ENCODE results near the gene CHCT1.

DNA sequence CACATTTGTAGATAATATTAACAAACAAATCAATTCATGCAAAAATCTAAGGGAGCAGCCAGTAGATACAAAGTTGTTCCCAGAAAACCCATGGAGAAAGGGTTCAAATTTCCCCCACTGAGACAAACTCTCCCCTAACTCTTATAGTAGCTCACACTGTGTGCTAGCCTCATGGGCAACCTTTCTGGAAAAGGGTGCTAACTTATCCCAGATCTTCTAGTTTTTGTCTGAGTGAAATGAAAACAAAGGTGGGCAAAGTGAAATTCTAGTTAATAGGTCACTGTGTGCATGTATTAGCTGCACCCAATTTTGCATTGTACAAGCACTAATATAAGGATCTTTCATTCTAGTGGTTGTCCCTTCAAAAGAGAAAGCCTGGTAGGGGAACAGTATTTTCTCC, 20.5 kb upstream of the CHCT1 start:
- TF ChIP-seq ZNF280D (tag by site-specific recombination; IDR thresholded peaks at IDR 0.05) (no peak), ZBTB20 (tag by site-specific recombination; IDR thresholded peaks at IDR 0.05) (no peak), ZNF223 (tag by site-specific recombination; IDR thresholded peaks at IDR 0.05) (no peak), ZNF133 (tag by site-specific recombination; IDR thresholded peaks at IDR 0.05) (no peak), ZFP37 (tag by site-specific recombination; IDR thresholded peaks at IDR 0.05) (no peak), CTCF (tag by site-specific recombination; IDR thresholded peaks at IDR 0.05) (no peak), BCL11B (tag by site-specific recombination; IDR thresholded peaks at IDR 0.05; ENCODE audit: low read depth) (no peak), GLIS1 (tag by site-specific recombination; IDR thresholded peaks at IDR 0.05) (no peak), KLF7 (tag by site-specific recombination; IDR thresholded peaks at IDR 0.05; ENCODE audit: borderline replicate concordance) (no peak), YY1 (tag by site-specific recombination; IDR thresholded peaks at IDR 0.05) (no peak)
- TF ChIP-seq, protein P1, sequence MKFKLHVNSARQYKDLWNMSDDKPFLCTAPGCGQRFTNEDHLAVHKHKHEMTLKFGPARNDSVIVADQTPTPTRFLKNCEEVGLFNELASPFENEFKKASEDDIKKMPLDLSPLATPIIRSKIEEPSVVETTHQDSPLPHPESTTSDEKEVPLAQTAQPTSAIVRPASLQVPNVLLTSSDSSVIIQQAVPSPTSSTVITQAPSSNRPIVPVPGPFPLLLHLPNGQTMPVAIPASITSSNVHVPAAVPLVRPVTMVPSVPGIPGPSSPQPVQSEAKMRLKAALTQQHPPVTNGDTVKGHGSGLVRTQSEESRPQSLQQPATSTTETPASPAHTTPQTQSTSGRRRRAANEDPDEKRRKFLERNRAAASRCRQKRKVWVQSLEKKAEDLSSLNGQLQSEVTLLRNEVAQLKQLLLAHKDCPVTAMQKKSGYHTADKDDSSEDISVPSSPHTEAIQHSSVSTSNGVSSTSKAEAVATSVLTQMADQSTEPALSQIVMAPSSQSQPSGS (tag by site-specific recombination; IDR thresholded peaks at IDR 0.05; ENCODE audit: low read depth): no peak
- TF ChIP-seq, protein P2, sequence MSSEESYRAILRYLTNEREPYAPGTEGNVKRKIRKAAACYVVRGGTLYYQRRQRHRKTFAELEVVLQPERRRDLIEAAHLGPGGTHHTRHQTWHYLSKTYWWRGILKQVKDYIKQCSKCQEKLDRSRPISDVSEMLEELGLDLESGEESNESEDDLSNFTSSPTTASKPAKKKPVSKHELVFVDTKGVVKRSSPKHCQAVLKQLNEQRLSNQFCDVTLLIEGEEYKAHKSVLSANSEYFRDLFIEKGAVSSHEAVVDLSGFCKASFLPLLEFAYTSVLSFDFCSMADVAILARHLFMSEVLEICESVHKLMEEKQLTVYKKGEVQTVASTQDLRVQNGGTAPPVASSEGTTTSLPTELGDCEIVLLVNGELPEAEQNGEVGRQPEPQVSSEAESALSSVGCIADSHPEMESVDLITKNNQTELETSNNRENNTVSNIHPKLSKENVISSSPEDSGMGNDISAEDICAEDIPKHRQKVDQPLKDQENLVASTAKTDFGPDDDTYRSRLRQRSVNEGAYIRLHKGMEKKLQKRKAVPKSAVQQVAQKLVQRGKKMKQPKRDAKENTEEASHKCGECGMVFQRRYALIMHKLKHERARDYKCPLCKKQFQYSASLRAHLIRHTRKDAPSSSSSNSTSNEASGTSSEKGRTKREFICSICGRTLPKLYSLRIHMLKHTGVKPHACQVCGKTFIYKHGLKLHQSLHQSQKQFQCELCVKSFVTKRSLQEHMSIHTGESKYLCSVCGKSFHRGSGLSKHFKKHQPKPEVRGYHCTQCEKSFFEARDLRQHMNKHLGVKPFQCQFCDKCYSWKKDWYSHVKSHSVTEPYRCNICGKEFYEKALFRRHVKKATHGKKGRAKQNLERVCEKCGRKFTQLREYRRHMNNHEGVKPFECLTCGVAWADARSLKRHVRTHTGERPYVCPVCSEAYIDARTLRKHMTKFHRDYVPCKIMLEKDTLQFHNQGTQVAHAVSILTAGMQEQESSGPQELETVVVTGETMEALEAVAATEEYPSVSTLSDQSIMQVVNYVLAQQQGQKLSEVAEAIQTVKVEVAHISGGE (tag by site-specific recombination; conservative IDR thresholded peaks at IDR 0.05; ENCODE audit: low read depth): no peak
- TF ChIP-seq, protein P3, sequence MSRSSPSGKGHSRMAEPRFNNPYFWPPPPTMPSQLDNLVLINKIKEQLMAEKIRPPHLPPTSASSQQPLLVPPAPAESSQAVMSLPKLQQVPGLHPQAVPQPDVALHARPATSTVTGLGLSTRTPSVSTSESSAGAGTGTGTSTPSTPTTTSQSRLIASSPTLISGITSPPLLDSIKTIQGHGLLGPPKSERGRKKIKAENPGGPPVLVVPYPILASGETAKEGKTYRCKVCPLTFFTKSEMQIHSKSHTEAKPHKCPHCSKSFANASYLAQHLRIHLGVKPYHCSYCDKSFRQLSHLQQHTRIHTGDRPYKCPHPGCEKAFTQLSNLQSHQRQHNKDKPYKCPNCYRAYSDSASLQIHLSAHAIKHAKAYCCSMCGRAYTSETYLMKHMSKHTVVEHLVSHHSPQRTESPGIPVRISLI (tag by site-specific recombination; IDR thresholded peaks at IDR 0.05): no peak
